Erythroblast (primary cell): ENCODE measurements around the gene FXYD3.

ENCODE experiments used
- GATA1 ChIP-seq: IDR thresholded peaks from 2 replicates; pipeline ENCODE4 v1.6.1; 2011; ENCODE audit warnings: low read depth, mild to moderate bottlenecking, control low read depth, low read length, moderate library complexity
- POLR2A ChIP-seq: IDR thresholded peaks from 2 replicates; pipeline ENCODE4 v1.6.1; 2011; ENCODE audit warnings: mild to moderate bottlenecking, low read length

GRCh38 chr19:35115177-35115951 is at the start of gene FXYD3:
- TF ChIP-seq POLR2A (no peak), GATA1 (no peak)
